GM21528 (cell line): ENCODE results near the gene FGD6.
"Not testable (repeated sequence)": the region's sequence is repeated elsewhere in the genome, so short reads cannot be mapped to it uniquely, and the experiment has no call there.

ENCODE experiments used
- ATAC-seq: cut with Tn5 transposase; IDR thresholded peaks from one replicate; pipeline ENCODE4 v1.9.1; 2021; ENCODE audit warnings: mild to moderate bottlenecking, moderate library complexity; ENCODE audit not compliant: unreplicated experiment, low FRiP score

FGD6 gene

GRCh38 chr12:95182868-95183415, 34.3 kb downstream of the FGD6 start:
- ATAC-seq, result no peak

GRCh38 chr12:95181103-95181502, 36.2 kb downstream of the FGD6 start:
- no peak for ATAC-seq

DNA sequence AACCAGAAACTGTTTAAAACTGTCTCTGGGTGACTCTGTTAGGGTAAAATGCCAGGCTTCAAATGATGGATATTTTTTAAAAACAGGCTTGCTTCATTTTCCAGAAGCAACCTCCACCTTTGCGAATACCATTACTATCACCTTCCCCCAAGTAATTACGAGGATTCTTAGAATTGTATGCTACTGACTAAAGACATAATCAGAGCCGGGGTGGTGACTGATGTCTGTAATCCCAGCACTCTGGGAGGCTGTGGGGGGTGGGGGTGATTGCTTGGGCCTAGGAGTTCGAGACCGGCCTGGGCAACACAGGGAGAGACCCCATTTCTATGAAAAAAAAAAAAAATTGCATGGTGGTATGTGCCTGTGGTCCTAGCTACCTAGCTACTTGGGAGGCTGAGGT, 38.3 kb downstream of the FGD6 start:
- ATAC-seq, result no peak

DNA sequence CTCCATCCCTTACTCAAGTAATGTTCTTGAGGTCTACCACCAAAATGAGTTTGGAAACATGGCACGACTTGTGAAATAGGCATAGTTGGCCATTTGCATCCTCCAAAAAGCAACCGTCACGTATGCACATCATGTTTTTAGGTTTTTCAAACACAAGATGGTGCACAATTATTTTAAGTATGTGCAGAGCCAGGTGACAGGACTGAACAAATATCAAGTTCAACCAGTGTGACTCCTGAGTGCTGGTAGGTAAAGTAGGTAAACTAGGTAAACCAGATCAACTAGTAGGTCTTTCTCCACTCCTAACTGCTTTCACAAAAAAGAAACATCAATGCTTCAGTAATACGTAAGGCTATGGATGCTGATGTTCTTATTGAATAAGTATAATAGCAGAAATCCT, 39.1 kb downstream of the FGD6 start:
- no peak for ATAC-seq

- no peak for ATAC-seq
Measured at GRCh38 chr12:95177201-95177768, 40.0 kb downstream of the FGD6 start.

- ATAC-seq, result no peak
Measured at GRCh38 chr12:95173392-95174251, 43.6 kb downstream of the FGD6 start.

DNA sequence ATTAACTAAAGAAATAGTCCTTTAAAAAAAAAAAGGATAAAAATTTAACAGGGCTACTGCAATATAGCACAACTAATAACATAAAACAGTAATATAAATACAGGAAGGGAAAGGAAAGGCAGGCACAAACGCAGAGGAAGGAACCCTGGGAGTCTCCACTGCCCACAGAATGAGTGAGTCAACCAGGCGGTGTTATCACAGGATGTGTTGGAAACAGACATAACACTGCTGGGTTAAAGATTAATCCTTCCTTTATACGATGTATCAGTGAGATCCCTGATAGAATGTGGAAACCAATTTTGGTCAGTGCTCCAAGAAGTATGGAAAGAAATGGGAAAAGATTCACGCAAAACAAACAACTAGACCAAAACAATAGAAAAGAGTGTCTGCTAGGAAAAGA, 47.9 kb downstream of the FGD6 start:
- no peak for ATAC-seq

- no peak for ATAC-seq
Measured at GRCh38 chr12:95168746-95169145, 48.5 kb downstream of the FGD6 start.

GRCh38 chr12:95164656-95165055, 52.6 kb downstream of the FGD6 start:
- no peak for ATAC-seq

DNA sequence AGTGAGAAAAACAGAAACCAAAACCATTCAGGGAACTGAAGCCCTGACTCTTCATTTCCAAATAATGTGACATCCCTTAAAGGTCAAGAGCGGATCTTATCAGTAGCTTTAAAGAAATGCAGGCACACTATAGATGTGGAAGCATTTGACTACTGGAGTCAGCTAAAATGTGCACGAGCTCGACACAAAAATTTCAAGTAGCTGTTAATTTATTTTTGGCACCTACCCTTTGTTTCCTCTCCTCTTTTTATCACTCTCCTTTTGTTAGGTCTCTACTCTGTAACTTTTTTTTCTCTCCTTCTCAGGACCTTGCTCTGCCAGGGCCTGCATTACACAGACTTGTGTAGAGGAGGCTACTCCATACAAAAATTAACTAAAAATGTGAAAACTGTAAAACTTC, 58.3 kb downstream of the FGD6 start:
- ATAC-seq, result no peak

DNA sequence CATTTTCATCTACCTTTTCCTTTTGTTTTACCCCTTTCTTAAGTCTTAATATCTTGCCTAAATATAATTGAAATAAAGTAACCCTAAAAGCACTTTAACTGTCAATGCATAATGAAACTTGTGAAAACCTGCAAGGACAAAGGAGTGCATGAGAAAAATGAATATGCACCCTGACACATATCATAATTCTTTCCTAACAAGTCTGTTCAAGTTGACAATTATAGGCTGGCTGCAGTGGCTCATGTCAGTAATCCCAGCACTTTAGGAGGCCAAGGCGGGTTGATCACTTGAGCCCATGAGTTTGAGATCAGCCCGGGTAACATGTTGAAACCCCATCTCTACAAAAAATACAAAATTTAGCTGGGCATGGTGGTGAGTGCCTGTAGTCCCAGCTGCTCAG, 65.4 kb downstream of the FGD6 start:
- ATAC-seq, result no peak

DNA sequence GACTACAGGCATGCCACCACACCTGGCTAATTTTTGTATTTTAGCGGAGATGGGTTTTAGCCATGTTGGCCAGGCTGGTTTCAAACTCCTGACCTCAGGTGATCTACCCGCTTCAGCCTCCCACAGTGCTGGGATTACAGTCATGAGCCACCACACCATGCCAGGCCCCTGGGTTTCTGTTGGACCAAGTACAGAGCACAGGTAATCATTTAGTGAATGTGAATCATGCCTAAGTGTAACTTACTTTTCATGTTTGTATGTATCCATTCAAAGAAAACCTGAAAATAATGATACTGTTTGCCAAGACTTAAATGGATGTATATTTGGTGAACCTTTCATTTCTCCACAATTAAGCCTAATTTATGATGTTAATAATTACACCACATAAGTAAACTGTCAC, 65.9 kb downstream of the FGD6 start:
- no peak for ATAC-seq

DNA sequence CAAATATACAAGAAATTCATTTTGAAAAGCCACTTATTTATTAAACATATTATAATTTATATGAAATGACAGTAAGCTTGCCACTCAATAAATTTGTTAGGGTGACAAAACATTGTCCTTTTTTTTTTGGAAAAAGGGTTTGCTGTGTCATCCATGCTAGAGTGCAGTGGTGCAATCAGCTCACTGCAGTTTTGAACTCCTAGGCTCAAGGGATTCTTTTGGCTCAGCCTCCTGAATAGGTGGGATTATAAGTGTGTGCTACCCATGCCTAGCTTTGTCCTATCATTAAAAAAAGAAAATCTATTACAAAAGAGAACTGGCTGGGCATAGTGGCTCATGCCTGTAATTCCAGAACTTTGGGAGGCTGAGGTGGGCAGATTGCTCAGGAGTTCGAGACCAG, 66.8 kb downstream of the FGD6 start:
- no peak for ATAC-seq

DNA sequence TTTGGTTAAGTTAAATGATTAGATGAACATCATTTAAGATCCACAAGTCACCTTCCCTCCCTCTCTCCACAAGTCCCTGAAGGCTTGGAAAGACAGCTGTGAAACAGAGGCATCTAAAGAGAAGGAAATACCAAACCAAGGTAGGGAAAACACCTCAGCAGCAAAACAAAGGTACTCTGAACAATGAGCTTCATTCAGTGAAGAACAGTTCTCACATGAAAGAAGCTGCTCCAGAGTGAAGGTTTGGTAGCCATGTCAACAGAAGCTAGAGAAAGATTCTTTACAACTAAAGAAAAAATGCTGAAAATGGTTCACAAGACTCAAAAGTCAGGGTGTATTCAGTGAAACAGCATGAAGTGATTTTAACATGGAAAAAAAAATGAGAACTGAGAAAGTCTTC, 69.4 kb downstream of the FGD6 start:
- no peak for ATAC-seq

DNA sequence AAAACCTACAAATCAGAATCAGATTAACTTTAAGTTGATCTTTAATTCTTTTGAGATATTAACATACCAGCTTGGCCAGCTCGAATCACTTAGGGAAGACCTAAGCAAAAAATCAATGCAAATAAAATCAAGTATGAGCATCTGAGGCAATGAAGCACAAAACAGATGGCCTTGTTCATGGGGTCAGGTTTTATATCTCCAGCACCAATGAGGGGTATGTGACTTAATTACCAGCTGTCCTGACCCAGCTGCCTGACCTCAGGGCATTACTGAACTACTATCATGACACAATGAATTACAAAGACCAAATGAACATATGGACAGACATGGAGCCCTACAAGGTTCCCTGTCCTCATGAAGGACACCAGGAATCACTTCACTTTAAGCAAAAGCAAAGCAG, 70.5 kb downstream of the FGD6 start:
- no peak for ATAC-seq

- ATAC-seq, result no peak
Measured at GRCh38 chr12:95143621-95144205, 73.6 kb downstream of the FGD6 start.

GRCh38 chr12:95142431-95143151, 74.7 kb downstream of the FGD6 start:
- no peak for ATAC-seq

- no peak for ATAC-seq
Measured at GRCh38 chr12:95141310-95141709, 76.0 kb downstream of the FGD6 start.

GRCh38 chr12:95138031-95138430, 79.2 kb downstream of the FGD6 start:
- ATAC-seq, result not testable (repeated sequence)

- no peak for ATAC-seq
Measured at GRCh38 chr12:95136598-95136997, 80.7 kb downstream of the FGD6 start.

- no peak for ATAC-seq
Measured at GRCh38 chr12:95134085-95134484, 83.2 kb downstream of the FGD6 start.
